G401 (cell line): Measurements from ENCODE around the gene OLFML2A. TPM values are rescaled to one million over a fixed set of nuclear protein-coding genes. Genes with fewer than 3 reads are reported as not detected.

ENCODE experiments used
- DNase-seq: peaks from one replicate; pipeline ENCODE4 v3.0.0-alpha.2; 2015; ENCODE audit warnings: low spot score
- in situ Hi-C: cut with HindIII; loops from 2 replicates; pipeline ENCODE4 v1.10.0; 2016; ENCODE audit warnings: low sequenced_read_pairs, mixed read lengths
- total RNA-seq: library from RNA; depleted of rRNA; stranded (reverse); fragments of >200 nt; shearing (Covaris generic); gene quantifications from 2 replicates; pipeline ENCODE4 v1.2.3, GENCODE V29; 2014

The OLFML2A gene
- total RNA-seq, 1 experiment from 2014 or later: 12.0 TPM

DNA sequence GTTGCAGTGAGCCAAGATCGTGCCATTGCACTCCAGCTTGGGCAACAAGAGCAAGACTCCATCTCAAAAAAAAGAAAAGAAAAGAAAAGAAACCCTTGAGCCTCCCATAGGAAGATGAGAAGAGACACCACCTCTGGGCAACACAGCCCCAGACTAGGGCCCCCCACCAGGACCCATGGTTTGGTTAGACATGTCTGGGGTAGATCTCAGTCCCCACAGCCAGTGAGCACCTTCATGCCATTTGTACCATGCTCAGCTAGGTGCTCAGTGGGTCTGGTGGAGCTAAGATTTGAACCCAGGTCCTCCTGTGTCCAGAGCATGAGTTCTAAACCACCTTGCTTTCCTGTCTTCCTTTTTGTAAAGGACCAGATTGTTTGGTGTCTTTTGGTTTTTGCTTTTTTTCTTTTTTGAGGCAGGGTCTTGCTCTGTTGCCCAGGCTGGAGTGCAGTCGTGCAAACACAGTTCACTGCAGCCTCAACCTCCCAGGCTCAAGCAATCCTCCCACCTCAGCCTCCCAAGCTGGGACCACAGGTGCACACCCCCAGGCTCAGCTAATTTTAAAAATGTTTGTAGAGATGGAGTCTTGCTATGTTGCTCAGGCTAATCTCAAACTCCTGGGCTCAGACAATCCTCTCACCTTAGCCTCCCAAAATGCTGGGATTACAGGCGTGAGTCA, 11.7 kb downstream of the OLFML2A start:
- DNase-seq: no peak
- in situ Hi-C loops: no loop called here

DNA sequence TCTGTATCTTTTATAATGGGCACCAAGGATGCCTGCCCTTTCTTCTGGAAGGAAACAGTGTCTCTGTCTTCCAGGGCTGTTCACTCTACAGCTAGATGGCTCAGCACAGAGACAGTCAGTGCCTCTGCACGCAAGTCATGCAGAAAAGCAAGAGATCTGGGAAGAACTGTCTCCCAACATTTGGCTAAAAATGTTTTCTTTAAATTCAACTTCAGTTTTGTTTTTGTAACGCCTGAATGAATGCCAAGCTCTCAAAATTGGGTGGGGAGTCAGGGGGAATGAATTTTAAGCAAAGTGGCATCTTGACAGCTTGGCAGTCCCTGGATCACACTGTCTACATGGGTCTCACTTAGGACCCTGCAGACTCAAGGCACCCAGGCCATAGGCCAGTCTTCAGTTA, 12.6 kb downstream of the OLFML2A start:
- in situ Hi-C loops: no loop called here

DNA sequence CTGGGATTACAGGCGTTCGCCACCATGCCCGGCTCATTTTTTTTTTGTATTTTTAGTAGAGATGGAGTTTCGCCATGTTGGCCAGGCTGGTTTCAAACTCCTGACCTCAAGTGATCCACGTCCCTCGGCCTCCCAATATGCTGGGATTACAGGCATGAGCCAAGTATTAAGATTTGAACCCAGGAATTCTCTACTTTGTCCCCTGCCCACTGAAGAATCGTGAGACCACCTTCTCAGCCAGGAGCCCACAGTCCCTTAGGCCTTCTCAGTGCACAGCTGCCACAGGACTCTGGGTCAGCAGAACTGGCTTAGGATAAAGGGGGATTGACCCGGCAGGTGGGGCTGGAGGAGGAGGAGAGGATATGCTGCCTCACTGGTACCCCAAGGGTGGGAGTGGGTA, 13.4 kb downstream of the OLFML2A start:
- in situ Hi-C loops: no loop called here
- DNase-seq: no peak

More for the DNA sequence above, 12.6 kb downstream of the OLFML2A start:
- DNase-seq: no peak

DNA sequence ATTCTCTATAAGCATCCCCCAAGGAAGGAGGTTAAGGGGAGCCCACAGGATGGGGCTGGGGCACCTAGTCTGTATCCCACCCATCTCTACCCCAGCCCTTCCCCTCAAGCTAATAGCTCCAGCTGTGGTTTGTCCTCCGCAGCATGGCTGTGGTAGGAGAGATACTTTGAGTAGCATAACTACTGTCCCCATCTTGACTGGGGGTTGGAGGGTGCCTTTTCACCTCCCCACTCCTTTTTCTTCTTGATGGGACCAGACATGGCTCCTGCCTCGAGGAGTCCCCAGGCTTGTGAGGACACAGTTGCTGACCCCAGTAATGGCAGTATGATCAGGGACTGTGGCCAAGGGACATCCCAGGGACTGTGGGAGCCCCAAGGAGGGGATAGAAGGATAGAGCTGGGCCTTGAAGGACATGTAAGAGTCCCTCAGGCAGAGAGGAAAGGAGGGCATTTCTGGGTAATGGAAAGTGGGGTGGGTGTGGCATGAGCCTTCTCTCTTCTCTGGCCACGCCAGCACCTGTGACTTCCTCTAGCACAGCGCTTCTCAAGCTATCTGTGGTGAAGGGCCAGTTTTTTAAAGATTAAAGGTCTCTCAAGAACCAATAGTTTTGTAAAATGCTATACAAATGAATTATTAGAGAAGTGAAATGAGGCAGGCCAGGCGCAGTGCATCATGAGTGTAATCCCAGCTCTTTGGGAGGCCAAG, 14.0 kb downstream of the OLFML2A start:
- in situ Hi-C loops: no loop called here

DNA sequence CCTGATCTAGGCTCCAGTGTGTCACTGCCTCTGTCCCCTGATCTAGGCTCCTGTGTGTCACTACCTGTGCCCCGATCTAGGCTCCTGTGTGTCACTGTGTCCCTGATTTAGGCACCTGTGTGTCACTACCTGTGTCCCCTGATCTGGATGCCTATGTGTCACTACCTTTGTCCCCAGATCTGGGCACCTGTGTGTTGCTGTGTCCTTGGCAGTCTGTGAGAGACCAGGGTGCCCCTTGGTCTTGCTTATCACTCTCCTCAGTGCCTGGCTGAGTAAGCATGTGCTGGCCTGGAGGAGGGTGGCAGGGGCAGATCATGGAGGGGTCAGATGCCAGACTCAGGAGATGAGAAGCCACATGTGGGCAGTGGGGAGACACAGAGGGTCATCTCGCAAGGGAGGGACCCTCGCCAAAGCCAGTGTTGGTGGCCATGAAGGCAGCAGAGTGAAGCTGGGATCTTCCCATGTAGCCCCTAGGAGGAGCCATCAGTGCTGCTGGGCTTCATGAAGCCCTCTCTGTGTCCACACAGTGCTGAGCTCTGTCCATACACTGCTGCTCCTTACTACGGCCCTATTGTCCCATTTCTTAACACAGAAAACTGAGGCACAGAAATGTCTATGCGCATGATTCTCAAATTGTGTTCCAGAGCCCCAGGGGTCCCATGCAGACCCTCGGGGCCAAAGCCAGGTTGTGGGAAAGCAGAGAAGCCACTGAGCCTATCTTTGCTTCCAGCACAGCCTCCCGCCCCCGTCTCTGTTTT, 15.5 kb downstream of the OLFML2A start:
- DNase-seq: no peak
- in situ Hi-C loops: no loop called here

More for the DNA sequence above, 14.0 kb downstream of the OLFML2A start:
- no peak for DNase-seq

DNA sequence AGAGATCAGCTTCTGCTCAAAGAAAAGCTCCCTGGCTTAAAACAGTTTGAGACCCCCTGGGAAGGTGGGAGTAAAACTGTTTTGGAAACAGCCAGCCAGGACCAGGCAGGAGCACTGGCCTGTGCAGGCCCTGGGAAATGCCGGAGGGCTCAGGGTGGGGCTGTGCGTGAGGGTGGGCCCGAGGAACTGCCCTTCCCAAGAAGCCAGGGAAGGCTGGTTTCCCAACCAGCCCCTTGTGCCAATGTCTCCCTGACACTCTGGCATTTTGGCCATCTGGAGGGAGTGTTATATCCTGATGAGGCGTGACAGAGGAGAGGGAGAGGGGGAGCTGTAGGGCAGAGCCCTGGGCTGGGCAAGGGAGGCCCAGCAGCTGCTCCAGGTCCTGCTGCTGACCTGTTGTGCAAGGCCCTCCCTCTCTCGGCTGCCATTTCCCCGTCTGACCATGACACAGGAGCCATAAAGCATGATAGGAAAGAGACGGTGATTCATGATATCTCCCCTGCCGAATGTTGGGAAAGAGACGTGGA, 16.1 kb downstream of the OLFML2A start:
- in situ Hi-C loops: no loop called here
- no peak for DNase-seq

DNA sequence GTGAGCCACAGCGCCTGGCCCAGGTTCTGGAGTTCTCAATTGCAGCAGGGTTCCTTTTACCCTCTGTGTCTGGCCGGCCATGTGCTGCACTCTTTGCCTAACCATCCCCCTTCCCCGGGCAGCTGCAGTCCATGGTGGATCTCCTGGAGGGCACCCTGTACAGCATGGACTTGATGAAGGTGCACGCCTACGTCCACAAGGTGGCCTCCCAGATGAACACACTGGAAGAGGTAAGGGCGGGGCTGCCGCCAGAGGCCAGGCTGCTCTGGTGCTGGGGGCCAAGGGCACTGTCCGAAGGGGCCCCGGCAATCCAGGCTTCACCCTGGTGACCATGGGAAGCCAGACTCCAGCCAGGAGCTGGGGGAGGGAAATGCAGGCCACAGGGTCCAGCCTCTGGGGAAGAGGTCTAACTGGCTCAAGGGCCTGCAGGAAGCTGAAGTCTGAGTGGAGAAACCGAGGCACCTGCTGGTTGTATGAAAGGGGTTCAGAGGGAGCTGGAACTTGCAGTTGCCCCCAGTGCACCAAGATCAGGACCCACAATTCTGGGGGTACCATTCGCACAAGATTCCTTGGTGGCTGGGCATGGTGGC, 18.1 kb downstream of the OLFML2A start:
- DNase-seq: no peak
- in situ Hi-C loops: no loop called here

DNA sequence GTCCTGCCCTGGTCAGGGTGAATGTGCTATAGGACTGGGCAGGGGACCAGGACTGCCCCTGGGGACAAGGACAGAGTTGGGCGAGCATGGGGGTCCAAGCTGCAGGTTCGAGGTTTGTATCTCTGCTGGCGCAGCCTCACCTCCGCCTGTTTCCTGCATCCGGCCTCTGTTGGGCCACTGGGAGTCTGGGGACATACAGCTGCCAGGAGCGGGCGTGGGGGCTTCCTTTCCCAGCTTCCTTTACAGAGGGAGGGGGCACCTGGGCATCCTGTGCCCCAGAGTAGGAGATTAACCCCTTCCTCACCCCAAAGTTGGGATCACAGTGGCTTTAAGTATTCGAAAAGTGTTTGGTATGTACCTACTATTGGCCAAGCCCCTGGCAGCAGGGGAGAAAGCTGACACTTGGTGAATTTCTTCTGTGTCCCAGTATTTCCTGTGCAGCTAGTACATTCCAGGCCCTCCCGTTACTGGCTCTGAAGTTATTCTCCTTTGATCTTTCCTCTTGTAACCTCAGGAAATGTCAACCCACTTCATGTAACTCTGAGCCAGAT, 19.0 kb downstream of the OLFML2A start:
- in situ Hi-C loops: no loop called here
- DNase-seq: no peak

DNA sequence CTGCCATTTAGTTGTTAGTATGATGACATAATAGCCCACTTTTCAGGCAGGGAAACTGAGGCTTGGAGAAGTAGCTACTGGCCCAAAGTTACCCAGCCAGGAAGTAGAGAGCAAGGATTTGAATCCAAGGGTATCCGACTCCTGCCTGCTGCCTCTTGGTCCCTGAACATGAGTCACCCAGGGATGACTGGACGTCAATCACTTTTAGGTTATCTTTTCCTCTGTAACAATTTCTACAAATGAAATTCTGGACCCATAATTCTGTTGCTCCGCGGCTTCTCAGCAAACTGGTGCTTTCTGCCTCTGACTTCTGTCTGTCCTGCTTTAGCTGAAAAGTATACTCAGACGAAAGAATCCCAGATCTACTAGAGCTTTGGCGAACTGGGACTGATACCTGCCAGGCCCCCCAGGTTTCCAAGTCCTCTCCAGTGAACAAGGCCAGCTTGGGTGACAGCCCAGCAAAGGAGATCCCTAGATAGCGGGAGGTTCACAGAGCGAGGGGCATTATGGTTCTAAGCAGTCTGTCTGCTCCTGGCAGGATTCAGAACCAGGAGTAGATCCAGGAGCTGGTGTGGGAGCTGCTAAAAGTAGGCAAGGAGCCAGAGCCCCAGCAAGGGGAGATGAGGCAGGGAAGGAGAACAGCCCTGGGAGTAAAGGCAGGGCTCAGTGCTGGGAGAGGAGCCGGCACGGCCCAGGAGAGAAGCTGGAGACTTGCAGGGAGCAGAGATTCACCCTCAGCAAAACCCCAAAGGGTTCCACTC, 20.6 kb downstream of the OLFML2A start:
- no peak for DNase-seq
- in situ Hi-C loops: no loop called here

DNA sequence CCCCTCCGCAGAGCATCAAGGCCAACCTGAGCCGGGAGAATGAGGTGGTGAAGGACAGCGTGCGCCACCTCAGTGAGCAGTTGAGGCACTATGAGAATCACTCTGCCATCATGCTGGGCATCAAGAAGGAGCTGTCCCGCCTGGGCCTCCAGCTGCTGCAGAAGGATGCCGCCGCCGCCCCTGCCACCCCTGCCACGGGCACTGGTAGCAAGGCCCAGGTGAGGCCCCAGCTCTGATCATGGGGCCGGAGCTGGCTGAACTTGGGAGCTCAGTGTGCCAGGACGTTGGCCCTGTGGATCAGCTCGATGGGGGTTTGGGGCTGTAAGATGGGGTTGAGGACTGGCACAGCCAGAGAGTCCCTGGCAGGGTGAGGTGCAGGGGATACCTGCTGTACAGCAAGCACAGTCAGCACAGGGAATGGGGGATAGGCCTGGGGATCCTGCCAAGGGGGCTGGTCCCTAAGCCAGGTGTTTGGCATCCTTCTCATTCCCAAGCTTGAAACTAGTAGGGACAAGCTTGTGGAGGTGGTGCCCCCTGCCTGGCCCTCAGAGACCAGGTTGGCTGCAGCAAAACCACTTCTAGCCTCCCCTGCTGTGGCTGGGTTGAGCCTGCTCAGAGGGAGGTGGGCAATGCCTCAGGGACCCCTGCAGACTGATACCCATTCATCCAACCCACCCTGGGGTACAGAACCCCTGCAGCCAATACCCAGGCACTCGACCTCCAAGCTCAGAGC, 22.5 kb downstream of the OLFML2A start:
- in situ Hi-C loops: no loop called here
- DNase-seq: no peak

DNA sequence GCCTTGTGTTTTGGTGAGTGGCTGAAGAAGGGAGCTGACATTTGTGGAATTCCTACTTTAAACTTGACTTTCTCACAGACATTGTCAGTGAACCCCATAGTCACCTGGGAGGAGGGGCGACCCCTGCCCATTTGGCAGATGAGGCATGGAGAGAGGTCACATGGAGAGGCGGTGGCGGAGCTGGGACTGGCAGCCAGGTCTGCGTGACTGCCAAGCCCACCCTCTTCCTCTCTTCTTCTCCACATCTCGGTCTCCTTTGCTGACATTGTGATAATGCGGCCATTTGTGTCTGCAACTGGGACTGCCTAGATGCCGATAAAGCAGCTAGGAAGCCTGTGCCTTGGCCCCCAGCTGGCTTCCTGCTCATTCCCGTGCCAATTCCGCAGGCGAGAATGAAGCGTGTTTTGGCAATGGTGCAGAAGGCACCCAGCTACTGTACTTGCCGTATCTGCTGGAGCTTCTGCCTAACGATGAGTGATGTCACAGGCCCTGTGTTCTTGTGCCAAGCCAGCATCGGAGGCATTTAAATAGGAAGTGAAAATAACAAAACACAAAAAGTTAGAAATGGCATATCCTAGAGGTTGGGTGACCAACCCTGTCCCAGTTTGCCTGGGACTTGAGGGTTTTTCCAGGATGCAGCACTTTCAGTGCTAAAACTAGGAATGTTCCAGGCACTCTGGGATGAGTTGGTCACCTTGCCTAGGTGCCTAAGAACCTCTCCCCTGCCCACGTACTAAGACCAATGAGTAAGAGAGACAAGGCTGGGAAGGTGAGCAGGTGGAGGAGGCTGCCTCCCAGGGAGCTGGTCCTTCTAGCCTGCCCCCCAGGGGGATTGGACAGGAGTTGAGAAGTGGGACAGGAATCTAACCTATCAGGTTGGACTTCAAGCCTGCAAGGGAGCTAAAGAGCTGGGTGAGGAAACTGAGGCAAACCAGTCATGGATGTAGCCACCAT, 23.6 kb downstream of the OLFML2A start:
- in situ Hi-C loops: no loop called here
- DNase-seq: peak; percentile 14

DNA sequence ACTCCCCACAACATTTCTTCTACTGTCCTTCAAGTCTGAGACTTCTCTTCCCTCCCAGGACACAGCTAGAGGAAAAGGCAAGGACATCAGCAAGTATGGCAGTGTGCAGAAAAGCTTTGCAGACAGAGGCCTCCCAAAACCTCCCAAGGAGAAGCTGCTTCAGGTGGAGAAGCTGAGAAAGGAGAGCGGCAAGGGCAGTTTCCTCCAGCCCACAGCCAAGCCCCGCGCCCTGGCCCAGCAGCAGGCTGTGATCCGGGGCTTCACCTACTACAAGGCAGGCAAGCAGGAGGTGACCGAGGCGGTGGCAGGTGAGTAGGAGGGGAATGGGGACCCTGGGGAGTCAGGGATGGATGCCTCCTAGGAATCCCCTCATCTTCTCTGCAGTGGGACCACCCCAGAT, 24.4 kb downstream of the OLFML2A start:
- in situ Hi-C loops: no loop called here
- DNase-seq: no peak

DNA sequence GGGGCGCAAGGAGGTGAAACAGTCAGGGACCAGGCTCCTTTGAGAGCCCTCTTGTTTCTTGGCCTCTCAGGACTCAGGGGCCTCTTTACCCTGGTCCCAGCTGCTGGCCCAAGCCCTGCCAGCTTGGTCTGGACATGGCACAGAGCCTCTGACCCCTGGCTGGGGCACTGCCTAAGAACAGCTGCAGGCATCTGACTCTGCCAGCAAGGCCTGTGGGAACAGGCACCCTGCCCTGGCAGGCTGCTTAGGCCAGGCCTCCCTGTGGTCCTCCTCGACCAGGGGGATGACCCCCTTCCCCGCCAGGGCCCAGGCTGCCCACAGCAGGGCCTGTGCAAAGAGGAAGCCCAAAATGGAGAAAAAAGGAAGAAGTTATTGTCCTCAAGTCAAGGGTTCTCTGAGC, 25.5 kb downstream of the OLFML2A start:
- no peak for DNase-seq
- in situ Hi-C loops: no loop called here

DNA sequence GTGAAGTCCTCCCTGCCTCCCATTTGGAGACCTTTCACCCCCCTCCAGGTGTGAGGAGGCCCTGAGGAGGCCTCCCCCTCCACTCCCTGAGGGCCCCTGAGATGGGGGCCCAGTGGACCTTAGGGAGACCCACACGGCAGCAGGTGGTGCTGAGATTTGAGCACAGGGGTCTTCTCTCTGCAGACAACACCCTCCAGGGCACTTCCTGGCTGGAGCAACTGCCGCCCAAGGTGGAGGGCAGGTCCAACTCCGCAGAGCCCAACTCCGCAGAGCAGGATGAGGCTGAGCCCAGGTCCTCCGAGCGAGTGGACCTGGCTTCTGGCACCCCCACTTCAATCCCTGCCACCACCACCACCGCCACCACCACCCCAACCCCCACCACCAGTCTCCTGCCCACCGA, 27.0 kb downstream of the OLFML2A start:
- in situ Hi-C loops: no loop called here
- DNase-seq: no peak

DNA sequence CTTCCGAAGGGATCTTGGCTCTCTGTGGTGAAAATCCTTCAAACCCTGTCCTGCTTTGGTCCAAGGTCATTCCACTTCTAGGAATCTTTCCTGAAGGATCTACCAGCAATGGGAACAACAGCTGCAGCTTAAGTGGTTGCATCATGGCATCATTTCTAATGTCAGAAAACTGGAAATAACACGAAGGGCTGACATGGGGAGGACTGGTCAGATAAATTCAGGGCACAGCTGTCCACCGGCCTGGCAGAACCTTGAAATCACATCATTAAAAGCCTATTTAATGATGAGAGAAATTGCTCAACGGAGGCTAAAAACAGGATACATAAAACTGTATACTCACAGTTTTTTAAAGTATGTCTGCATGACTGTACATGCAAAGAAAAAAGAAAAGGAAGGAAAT, 28.3 kb downstream of the OLFML2A start:
- in situ Hi-C loops: no loop called here
- DNase-seq: no peak

DNA sequence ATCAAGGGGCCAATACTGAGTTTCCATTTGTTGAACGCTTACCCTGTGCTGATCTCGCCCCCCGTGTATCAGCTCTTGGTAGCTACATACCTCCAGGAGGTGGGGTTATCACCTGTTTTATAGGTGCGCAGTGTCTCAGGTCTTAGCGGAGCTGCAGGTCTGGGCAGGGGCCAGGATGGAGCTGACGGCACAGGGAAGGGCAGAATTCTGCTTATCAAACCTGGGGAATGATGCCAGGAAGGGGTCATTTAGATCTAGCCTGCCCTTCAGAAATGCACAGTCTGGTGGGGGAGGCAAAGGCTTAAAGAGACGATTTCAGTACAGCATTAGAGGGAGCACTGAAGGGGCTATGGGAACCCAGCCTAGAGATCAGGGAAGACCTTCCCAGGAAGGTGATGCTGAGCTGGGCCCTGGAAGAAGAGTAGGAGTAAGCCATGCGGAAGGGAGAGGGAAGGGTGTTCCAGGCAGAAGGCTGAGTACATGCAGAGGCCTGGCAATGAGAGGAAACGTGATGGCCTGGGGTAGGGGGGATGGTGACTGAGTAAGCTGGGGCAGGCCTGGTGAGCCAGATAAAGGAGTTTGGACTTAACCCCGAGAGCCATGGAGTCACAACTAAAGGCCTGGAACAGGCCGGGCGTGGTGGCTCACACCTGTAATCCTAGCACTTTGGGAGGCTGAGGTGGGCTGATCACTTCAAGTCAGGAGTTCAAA, 31.5 kb downstream of the OLFML2A start:
- in situ Hi-C loops: no loop called here
- DNase-seq: no peak
